Hepatocyte (in vitro differentiated cells): Measurements from ENCODE around the gene MAG.

Experiments
- CTCF ChIP-seq: fragments of 200-600 bp; sonication (generic); IDR thresholded peaks from 2 replicates; pipeline ENCODE4 v1.5.1; 2016; ENCODE audit warnings: antibody characterized with exemption, mild to moderate bottlenecking; ENCODE audit not compliant: poor library complexity
- EZH2 ChIP-seq: fragments of 200-600 bp; sonication (generic); IDR thresholded peaks from 2 replicates; pipeline ENCODE4 v1.6.1; 2016; ENCODE audit warnings: antibody characterized with exemption, mild to moderate bottlenecking, borderline replicate concordance

GRCh38 chr19:35340431-35340830 lies 48.5 kb downstream of the MAG start:
- TF ChIP-seq CTCF (no peak), EZH2 (no peak)
